ENCODE data around the gene TSPAN4. TPM values are rescaled to one million over a fixed set of nuclear protein-coding genes. Genes with fewer than 3 reads are reported as not detected.

The TSPAN4 gene
- total and polyA plus RNA-seq, 9 of the 15 experiments (the other 6 are each of a cell fraction or from before 2014, with no cell fraction given), result 0.07 to 31.0 (median 15.7) TPM

DNA sequence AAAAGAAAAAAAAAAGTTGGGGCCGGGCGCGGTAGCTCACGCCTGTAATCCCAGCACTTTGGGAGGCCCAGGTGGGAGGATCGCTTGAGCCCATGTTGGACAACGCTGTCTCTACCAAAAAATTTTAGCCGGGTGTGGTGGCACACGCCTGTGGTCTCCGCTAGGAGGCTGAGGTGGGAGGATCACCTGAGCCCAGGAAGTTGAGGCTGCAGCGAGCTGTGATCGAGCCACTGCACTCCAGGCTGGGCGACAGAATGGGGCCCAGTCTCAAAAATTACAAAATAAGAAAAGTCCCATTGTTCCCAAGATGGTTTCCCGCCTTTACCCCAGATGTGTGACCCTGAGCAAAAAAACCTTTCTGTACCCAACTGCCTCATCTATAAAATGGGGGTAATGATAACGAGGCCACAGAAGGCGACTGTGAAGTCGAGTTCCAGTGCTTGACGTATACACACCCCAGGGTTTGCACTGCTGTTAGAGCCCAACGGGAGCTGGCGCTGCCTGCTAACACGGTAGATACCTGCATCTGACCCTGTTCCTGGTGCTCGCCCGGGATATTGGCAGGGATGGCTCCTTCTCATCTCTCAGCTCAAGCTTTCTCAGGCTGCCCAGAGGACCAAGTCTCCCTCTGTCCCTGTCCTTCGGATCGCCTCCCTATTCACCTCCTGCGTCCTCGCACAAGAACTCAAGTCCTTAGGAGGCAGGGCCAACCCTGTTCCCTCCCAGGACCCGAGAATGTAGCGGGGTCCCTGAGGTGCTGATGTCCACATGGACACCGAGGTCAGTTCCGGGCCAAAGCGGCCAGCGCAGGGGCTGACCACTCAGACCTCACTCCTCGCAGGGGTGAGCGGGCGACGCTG lies 34.0 kb upstream of the TSPAN4 start (continued):
- no peak for TF ChIP-seq HCFC1 (IDR thresholded peaks at IDR 0.05; ENCODE audit: low read depth, low read length)
- TF ChIP-seq LEF1 (IDR thresholded peaks at IDR 0.05), result no peak
- no peak for TF ChIP-seq NCOA4 (IDR thresholded peaks at IDR 0.05; ENCODE audit: partially characterized antibody)
- TF ChIP-seq ZNF232 (CRISPR knock-in tag; IDR thresholded peaks at IDR 0.05), result no peak
- TF ChIP-seq MCM2 (IDR thresholded peaks at IDR 0.05; ENCODE audit: low read depth), result no peak
- TF ChIP-seq NRF1 (conservative IDR thresholded peaks at IDR 0.05 in 1 of 2, IDR thresholded peaks at IDR 0.05 in 1 of 2), result no peak; a peak in 1 of 4 replicates
- no peak for TF ChIP-seq ZNF384 (IDR thresholded peaks at IDR 0.05; ENCODE audit: low read depth, low read length)
- no peak for TF ChIP-seq RFX5 (IDR thresholded peaks at IDR 0.05; ENCODE audit: low read depth, low read length)
- no peak for TF ChIP-seq ZNF445 (CRISPR knock-in tag; IDR thresholded peaks at IDR 0.05; ENCODE audit: low read depth)
- TF ChIP-seq SRSF9 (IDR thresholded peaks at IDR 0.05; ENCODE audit: borderline replicate concordance, low read depth, low read length), result no peak
- peak; percentile 0; the same call in 1 of the 2 replicates for TF ChIP-seq ZNF584 (CRISPR knock-in tag; IDR thresholded peaks at IDR 0.05; ENCODE audit: low read depth)
- no peak for TF ChIP-seq TFAM (CRISPR knock-in tag; conservative IDR thresholded peaks at IDR 0.05)
- TF ChIP-seq KAT8 (IDR thresholded peaks at IDR 0.05; ENCODE audit: low read depth), result no peak
- TF ChIP-seq, protein P1, sequence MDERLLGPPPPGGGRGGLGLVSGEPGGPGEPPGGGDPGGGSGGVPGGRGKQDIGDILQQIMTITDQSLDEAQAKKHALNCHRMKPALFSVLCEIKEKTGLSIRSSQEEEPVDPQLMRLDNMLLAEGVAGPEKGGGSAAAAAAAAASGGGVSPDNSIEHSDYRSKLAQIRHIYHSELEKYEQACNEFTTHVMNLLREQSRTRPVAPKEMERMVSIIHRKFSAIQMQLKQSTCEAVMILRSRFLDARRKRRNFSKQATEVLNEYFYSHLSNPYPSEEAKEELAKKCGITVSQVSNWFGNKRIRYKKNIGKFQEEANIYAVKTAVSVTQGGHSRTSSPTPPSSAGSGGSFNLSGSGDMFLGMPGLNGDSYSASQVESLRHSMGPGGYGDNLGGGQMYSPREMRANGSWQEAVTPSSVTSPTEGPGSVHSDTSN (CRISPR knock-in tag; IDR thresholded peaks at IDR 0.05; ENCODE audit: low read depth), result no peak
- TF ChIP-seq, protein P1 (tag; conservative IDR thresholded peaks at IDR 0.05; ENCODE audit: low read depth), result no peak
- TF ChIP-seq, protein P2, sequence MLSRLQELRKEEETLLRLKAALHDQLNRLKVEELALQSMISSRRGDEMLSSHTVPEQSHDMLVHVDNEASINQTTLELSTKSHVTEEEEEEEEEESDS (CRISPR knock-in tag; IDR thresholded peaks at IDR 0.05), result no peak
- TF ChIP-seq ZNF707 (CRISPR knock-in tag; conservative IDR thresholded peaks at IDR 0.05), result no peak
- TF ChIP-seq, protein P3, sequence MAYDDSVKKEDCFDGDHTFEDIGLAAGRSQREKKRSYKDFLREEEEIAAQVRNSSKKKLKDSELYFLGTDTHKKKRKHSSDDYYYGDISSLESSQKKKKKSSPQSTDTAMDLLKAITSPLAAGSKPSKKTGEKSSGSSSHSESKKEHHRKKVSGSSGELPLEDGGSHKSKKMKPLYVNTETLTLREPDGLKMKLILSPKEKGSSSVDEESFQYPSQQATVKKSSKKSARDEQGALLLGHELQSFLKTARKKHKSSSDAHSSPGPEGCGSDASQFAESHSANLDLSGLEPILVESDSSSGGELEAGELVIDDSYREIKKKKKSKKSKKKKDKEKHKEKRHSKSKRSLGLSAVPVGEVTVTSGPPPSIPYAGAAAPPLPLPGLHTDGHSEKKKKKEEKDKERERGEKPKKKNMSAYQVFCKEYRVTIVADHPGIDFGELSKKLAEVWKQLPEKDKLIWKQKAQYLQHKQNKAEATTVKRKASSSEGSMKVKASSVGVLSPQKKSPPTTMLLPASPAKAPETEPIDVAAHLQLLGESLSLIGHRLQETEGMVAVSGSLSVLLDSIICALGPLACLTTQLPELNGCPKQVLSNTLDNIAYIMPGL (CRISPR knock-in tag; IDR thresholded peaks at IDR 0.05), result 0 out of 2 replicates have a peak, but pooled peaks have one; percentile 49
- TF ChIP-seq, protein P4, sequence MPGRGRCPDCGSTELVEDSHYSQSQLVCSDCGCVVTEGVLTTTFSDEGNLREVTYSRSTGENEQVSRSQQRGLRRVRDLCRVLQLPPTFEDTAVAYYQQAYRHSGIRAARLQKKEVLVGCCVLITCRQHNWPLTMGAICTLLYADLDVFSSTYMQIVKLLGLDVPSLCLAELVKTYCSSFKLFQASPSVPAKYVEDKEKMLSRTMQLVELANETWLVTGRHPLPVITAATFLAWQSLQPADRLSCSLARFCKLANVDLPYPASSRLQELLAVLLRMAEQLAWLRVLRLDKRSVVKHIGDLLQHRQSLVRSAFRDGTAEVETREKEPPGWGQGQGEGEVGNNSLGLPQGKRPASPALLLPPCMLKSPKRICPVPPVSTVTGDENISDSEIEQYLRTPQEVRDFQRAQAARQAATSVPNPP (IDR thresholded peaks at IDR 0.05; ENCODE audit: borderline replicate concordance, insufficient read depth, insufficient read length), result no peak
- no peak for TF ChIP-seq TAF9B (IDR thresholded peaks at IDR 0.05; ENCODE audit: partially characterized antibody)
- no peak; the same call in 1 of the 2 replicates for TF ChIP-seq MYC (IDR thresholded peaks at IDR 0.05; ENCODE audit: low read depth, low read length)
- no peak for TF ChIP-seq MYC (CRISPR knock-in tag; IDR thresholded peaks at IDR 0.05; ENCODE audit: borderline replicate concordance, low read depth)
- TF ChIP-seq STAG1 (CRISPR knock-in tag; IDR thresholded peaks at IDR 0.05; ENCODE audit: borderline replicate concordance), result no peak

Measured in K562 (cell line).